MM.1S (cell line): Measurements from ENCODE around the gene ZNF277.

ENCODE experiments used
- DNase-seq: peaks from one replicate; pipeline ENCODE4 v3.0.0-alpha.2; 2015
- H2AFZ ChIP-seq: fragments of 300-600 bp; sonication (generic); 2 replicates; pipeline ENCODE4 v1.6.0; 2016; ENCODE audit warnings: antibody characterized with exemption, low read length
- H3F3A ChIP-seq: fragments of 300-600 bp; sonication (generic); 2 replicates; pipeline ENCODE4 v1.6.1; 2016; ENCODE audit warnings: mild to moderate bottlenecking, antibody characterized with exemption, low read length, moderate library complexity, mixed read lengths; ENCODE audit not compliant: insufficient read depth
- H3K27ac ChIP-seq: fragments of 300-600 bp; sonication (generic); 2 replicates; pipeline ENCODE4 v1.5.1; 2016; ENCODE audit warnings: mild to moderate bottlenecking, low read length
- H3K27me3 ChIP-seq: fragments of 300-600 bp; sonication (generic); replicated peaks from 2 replicates; pipeline ENCODE4 v1.6.0; 2016; ENCODE audit warnings: low read length; ENCODE audit not compliant: insufficient read depth
- H3K36me3 ChIP-seq: fragments of 300-600 bp; sonication (generic); replicated peaks from 2 replicates; pipeline ENCODE4 v1.6.1; 2016; ENCODE audit warnings: mild to moderate bottlenecking, low read length, mixed read lengths; ENCODE audit not compliant: insufficient read depth
- H3K4me1 ChIP-seq: fragments of 300-600 bp; sonication (generic); 2 replicates; pipeline ENCODE4 v1.6.1; 2016; ENCODE audit warnings: low read length, mixed read lengths
- H3K4me2 ChIP-seq: fragments of 300-600 bp; sonication (generic); 2 replicates; pipeline ENCODE4 v1.6.0; 2016; ENCODE audit warnings: low read depth, low read length
- H3K4me3 ChIP-seq: fragments of 300-600 bp; sonication (generic); 2 replicates; pipeline ENCODE4 v1.5.1; 2016; ENCODE audit warnings: low read length, mixed read lengths
- H3K79me2 ChIP-seq: fragments of 300-600 bp; sonication (generic); 2 replicates; pipeline ENCODE4 v1.6.1; 2016; ENCODE audit warnings: mixed run types, low read length, mixed read lengths
- H3K9ac ChIP-seq: fragments of 300-600 bp; sonication (generic); 2 replicates; pipeline ENCODE4 v1.6.1; 2016; ENCODE audit warnings: low read length, mixed read lengths
- H3K9me2 ChIP-seq: fragments of 300-600 bp; sonication (generic); replicated peaks from 2 replicates; pipeline ENCODE4 v1.6.1; 2016; ENCODE audit warnings: mild to moderate bottlenecking, low read length, mixed read lengths; ENCODE audit not compliant: insufficient read depth
- H3K9me3 ChIP-seq: fragments of 300-600 bp; sonication (generic); replicated peaks from 2 replicates; pipeline ENCODE4 v1.6.1; 2016; ENCODE audit warnings: mild to moderate bottlenecking, low read length, mixed read lengths; ENCODE audit not compliant: insufficient read depth
- H4K20me1 ChIP-seq: fragments of 300-600 bp; sonication (generic); 2 replicates; pipeline ENCODE4 v1.6.1; 2016; ENCODE audit warnings: mild to moderate bottlenecking, low read length, moderate library complexity, mixed read lengths; ENCODE audit not compliant: insufficient read depth
- EZH2 ChIP-seq: fragments of 300-600 bp; sonication (generic); optimal IDR thresholded peaks from 2 replicates; pipeline ENCODE3; 2017; ENCODE audit warnings: low read depth, mild to moderate bottlenecking, antibody characterized with exemption, low read length, mixed read lengths
- EZH2phosphoT487 ChIP-seq: fragments of 300-600 bp; sonication (generic); IDR thresholded peaks from 2 replicates; pipeline ENCODE4 v1.6.1; 2018; ENCODE audit warnings: antibody characterized with exemption, low read length
- TF ChIP-seq, protein P1 (sequence below): fragments of 300-600 bp; sonication (generic); IDR thresholded peaks from 2 replicates; pipeline ENCODE4 v1.5.1; 2016; ENCODE audit warnings: antibody characterized with exemption, low read length, mixed read lengths

ZNF277 gene

GRCh38 chr7:112266595-112267270 lies 60.2 kb downstream of the ZNF277 start:
- H3K9ac ChIP-seq, result peak overlapping the region; percentile 31; the same call in 1 of the 2 replicates
- peak overlapping the region; percentile 68; the same call in 1 of the 2 replicates for H3K27ac ChIP-seq
- no peak overlapping the region for H2AFZ ChIP-seq

GRCh38 chr7:112267944-112268691 lies 61.6 kb downstream of the ZNF277 start:
- Histone ChIP-seq H3K9me2 (no peaks in the 10 kb centered on the region), H4K20me1 (no peaks in the 10 kb centered on the region), H3K4me2 (peak overlapping the region; percentile 42; the same call in 1 of the 2 replicates), H3K27me3 (no peaks in the 10 kb centered on the region), H3K4me1 (peaks cover 53% of the 10 kb centered on the region), H3K27ac (no peak overlapping the region), H2AFZ (no peak overlapping the region), H3K79me2 (peaks cover 47% of the 10 kb centered on the region), H3K36me3 (no peaks in the 10 kb centered on the region), H3K9me3 (no peaks in the 10 kb centered on the region), H3K9ac (no peak overlapping the region), H3F3A (peaks cover 40% of the 10 kb centered on the region), H3K4me3 (no peak overlapping the region)
- TF ChIP-seq EZH2phosphoT487 (no peak), EZH2 (no peak)
- TF ChIP-seq, protein P1, sequence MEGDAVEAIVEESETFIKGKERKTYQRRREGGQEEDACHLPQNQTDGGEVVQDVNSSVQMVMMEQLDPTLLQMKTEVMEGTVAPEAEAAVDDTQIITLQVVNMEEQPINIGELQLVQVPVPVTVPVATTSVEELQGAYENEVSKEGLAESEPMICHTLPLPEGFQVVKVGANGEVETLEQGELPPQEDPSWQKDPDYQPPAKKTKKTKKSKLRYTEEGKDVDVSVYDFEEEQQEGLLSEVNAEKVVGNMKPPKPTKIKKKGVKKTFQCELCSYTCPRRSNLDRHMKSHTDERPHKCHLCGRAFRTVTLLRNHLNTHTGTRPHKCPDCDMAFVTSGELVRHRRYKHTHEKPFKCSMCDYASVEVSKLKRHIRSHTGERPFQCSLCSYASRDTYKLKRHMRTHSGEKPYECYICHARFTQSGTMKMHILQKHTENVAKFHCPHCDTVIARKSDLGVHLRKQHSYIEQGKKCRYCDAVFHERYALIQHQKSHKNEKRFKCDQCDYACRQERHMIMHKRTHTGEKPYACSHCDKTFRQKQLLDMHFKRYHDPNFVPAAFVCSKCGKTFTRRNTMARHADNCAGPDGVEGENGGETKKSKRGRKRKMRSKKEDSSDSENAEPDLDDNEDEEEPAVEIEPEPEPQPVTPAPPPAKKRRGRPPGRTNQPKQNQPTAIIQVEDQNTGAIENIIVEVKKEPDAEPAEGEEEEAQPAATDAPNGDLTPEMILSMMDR, result no peak
- DNase-seq, result no peak

More at GRCh38 chr7:112266595-112267270, 60.2 kb downstream of the ZNF277 start:
- peaks cover 43% of the 10 kb centered on the region for H3F3A ChIP-seq
- H3K9me2 ChIP-seq, result no peaks in the 10 kb centered on the region
- peaks cover 49% of the 10 kb centered on the region for H3K79me2 ChIP-seq
- peak overlapping the region; percentile 13 for H3K4me3 ChIP-seq
- H3K4me2 ChIP-seq, result peak overlapping the region; percentile 42
- H3K27me3 ChIP-seq, result no peaks in the 10 kb centered on the region
- H4K20me1 ChIP-seq, result no peaks in the 10 kb centered on the region
- H3K9me3 ChIP-seq, result no peaks in the 10 kb centered on the region
- peak; percentile 97 for DNase-seq
- TF ChIP-seq, protein P1, result no peak
- no peak for TF ChIP-seq EZH2phosphoT487
- TF ChIP-seq EZH2, result no peak
- no peaks in the 10 kb centered on the region for H3K36me3 ChIP-seq
- H3K4me1 ChIP-seq, result peaks cover 59% of the 10 kb centered on the region

- no peak overlapping the region for H3K4me3 ChIP-seq
- no peaks in the 10 kb centered on the region for H4K20me1 ChIP-seq
- H3K9me2 ChIP-seq, result no peaks in the 10 kb centered on the region
- DNase-seq, result no peak
- peaks cover 25% of the 10 kb centered on the region for H3F3A ChIP-seq
- no peaks in the 10 kb centered on the region for H3K9me3 ChIP-seq
- no peak overlapping the region for H3K9ac ChIP-seq
- no peak overlapping the region for H3K27ac ChIP-seq
- no peaks in the 10 kb centered on the region for H3K36me3 ChIP-seq
- no peak overlapping the region for H3K4me2 ChIP-seq
- H2AFZ ChIP-seq, result no peak overlapping the region
- no peaks in the 10 kb centered on the region for H3K27me3 ChIP-seq
- TF ChIP-seq EZH2 (no peak), EZH2phosphoT487 (no peak)
- TF ChIP-seq, protein P1, result no peak
- H3K79me2 ChIP-seq, result peaks cover 41% of the 10 kb centered on the region
- peaks cover 23% of the 10 kb centered on the region for H3K4me1 ChIP-seq
Measured at GRCh38 chr7:112271162-112271561, 64.7 kb downstream of the ZNF277 start.
